Prostate gland (tissue), 2 donors: ENCODE results near the gene GPR3.
A peak's percentile ranks its signal among the peaks of the same experiment; 100 is the strongest.

Source experiments
- CTCF ChIP-seq, 4 experiments: fragments of 200-600 bp in 2 of 4; fragments of 450-650 bp in 2 of 4; sonication (generic) in 2 of 4; IDR thresholded peaks; 1 replicate in 3 of 4; 2 replicates in 1 of 4; pipeline ENCODE4 v1.5.1; 2016 to 2019; ENCODE audit warnings: antibody characterized with exemption in 4 of 4, mild to moderate bottlenecking in 2 of 4, moderate library complexity in 2 of 4
- POLR2A ChIP-seq: fragments of 450-650 bp; IDR thresholded peaks from one replicate; pipeline ENCODE4 v1.6.1; 2016; ENCODE audit warnings: antibody characterized with exemption, mild to moderate bottlenecking
- POLR2AphosphoS5 ChIP-seq: sonication (generic); formaldehyde crosslinking; IDR thresholded peaks from one replicate; pipeline ENCODE4 v1.6.1; 2017; ENCODE audit warnings: antibody characterized with exemption

- TF ChIP-seq POLR2A (no peak), CTCF (IDR thresholded peaks at IDR 0.05) (no peak), POLR2AphosphoS5 (peak; percentile 66)
These were observed 20.6 kb downstream of the GPR3 start for GRCh38 chr1:27413004-27413403.
